Measurements from ENCODE around the gene TFAP2A.
A peak's percentile ranks its signal among the peaks of the same experiment; 100 is the strongest.

The TFAP2A gene

GRCh38 chr6:10412461-10413261 lies 2.2 kb downstream of the TFAP2A start:
- no peak for DNase-seq (ENCODE audit: low read depth)

GRCh38 chr6:10411971-10412460 lies 2.9 kb downstream of the TFAP2A start:
- peak; percentile 91 for DNase-seq (ENCODE audit: low read depth)

GRCh38 chr6:10411131-10411970 lies 3.5 kb downstream of the TFAP2A start:
- DNase-seq (ENCODE audit: low read depth), result no peak

GRCh38 chr6:10410207-10411050 lies 4.4 kb downstream of the TFAP2A start:
- DNase-seq (ENCODE audit: low read depth), result no peak

- no peak for DNase-seq (ENCODE audit: low read depth)
Measured at GRCh38 chr6:10409731-10410206, 5.1 kb downstream of the TFAP2A start.

- no peak for DNase-seq (ENCODE audit: low read depth)
Measured at GRCh38 chr6:10409233-10409721, 5.6 kb downstream of the TFAP2A start.

GRCh38 chr6:10408457-10408856 lies 6.4 kb downstream of the TFAP2A start:
- no peak for DNase-seq (ENCODE audit: low read depth)

GRCh38 chr6:10407674-10408054 lies 7.2 kb downstream of the TFAP2A start:
- DNase-seq (ENCODE audit: low read depth), result no peak

- peak; percentile 58 for DNase-seq (ENCODE audit: low read depth)
Measured at GRCh38 chr6:10407018-10407673, 7.7 kb downstream of the TFAP2A start.

GRCh38 chr6:10406556-10406955 lies 8.3 kb downstream of the TFAP2A start:
- DNase-seq (ENCODE audit: low read depth), result no peak

- DNase-seq (ENCODE audit: low read depth), result no peak
Measured at GRCh38 chr6:10405513-10405900, 9.4 kb downstream of the TFAP2A start.

- DNase-seq (ENCODE audit: low read depth), result no peak
Measured at GRCh38 chr6:10404799-10405512, 9.9 kb downstream of the TFAP2A start.

GRCh38 chr6:10404107-10404798 lies 10.6 kb downstream of the TFAP2A start:
- peak; percentile 96 for DNase-seq (ENCODE audit: low read depth)

- DNase-seq (ENCODE audit: low read depth), result peak; percentile 90
Measured at GRCh38 chr6:10403385-10404106, 11.3 kb downstream of the TFAP2A start.

- no peak for DNase-seq (ENCODE audit: low read depth)
Measured at GRCh38 chr6:10402648-10403311, 12.1 kb downstream of the TFAP2A start.

- no peak for DNase-seq (ENCODE audit: low read depth)
Measured at GRCh38 chr6:10401632-10402223, 13.1 kb downstream of the TFAP2A start.

GRCh38 chr6:10401004-10401536 lies 13.8 kb downstream of the TFAP2A start:
- DNase-seq (ENCODE audit: low read depth), result no peak

GRCh38 chr6:10400330-10400729 lies 14.5 kb downstream of the TFAP2A start:
- no peak for DNase-seq (ENCODE audit: low read depth)

Data from iris pigment epithelial cell (primary cell).